Measurements from ENCODE around the gene STYX.
"Not testable (repeated sequence)": the region's sequence is repeated elsewhere in the genome, so short reads cannot be mapped to it uniquely, and the experiment has no call there.

STYX gene

DNA sequence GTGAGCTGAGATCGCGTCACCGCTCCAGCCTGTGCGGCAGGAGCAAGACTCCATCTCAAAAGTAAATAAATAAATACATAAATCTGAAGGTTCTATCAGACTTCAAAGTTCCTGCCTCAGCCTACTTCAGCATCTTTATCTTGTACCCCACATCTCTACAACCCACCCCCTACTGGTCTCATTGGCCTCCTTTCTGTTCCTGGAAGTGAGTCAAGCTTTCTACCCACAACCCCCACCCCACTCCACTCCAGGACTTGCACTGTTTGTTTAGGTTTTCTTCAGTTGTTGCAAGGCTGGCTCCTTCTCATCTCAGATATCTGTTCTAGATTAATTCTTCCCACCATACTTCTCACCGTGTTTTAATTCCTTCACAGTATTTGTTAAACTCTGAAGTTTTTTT lies 23.7 kb upstream of the STYX start:
- TF ChIP-seq CTCF (IDR thresholded peaks at IDR 0.05; ENCODE audit: borderline replicate concordance, insufficient read depth, low read depth, low read length), result no peak
- H3K4me3 ChIP-seq (ENCODE audit: low read depth, low read length), result no peak overlapping the region

DNA sequence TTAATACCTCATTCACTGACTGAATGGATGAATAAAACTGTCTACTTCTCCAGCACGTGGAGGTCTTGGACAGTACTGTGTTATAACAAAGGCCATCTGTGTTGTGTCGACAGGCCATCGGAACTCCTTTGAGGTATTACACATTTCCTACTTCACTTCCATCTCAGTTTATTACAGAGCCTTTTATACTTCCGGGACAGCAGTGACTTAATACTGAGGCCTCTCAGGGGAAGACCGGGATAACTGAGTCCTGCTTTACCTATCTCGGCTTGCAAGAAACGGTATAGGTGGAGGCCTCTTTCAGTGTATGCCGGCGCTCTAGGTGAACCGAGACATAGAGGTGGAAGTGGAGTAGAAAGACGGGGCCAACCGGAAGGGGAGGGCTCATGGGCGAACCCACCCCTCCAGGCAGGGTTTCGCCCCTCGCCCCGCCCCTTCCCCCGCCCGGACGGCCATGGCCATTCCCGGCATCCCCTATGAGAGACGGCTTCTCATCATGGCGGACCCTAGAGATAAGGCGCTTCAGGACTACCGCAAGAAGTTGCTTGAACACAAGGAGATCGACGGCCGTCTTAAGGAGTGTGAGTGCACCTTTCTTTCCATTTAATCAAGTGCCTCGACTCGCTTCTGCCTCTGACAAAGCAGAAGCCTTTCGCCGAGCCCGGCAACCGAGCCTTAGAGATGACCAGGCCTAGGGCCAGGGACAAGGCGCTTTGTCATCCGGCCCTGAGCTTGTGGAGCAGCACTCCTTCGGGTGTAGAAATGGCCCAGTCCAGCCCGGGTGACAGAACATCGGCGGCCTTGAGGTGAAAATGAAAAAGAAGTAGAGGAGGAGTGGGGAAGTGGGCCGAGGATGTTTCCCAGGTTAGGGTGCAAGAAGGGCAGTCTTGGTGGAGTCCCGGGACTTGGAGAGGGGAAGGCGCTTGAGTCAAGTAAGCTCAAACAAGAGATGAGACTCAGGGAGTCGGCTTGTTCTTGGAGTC lies 23.0 kb upstream of the STYX start, which contains the start of gene PSMC6:
TSS of gene PSMC6 (plus strand) at position 477 of the 983 bp plus-strand sequence. CDS start at position 497, 20 bp downstream.
- TF ChIP-seq CTCF (IDR thresholded peaks at IDR 0.05; ENCODE audit: borderline replicate concordance, insufficient read depth, low read depth, low read length), result no peak
- peak within 1 kb of the TSS; percentile 82 for H3K4me3 ChIP-seq (ENCODE audit: low read depth, low read length)

GRCh38 chr14:52711666-52712065 lies 18.3 kb upstream of the STYX start:
- H3K4me3 ChIP-seq (ENCODE audit: low read depth, low read length), result no peak overlapping the region
- TF ChIP-seq CTCF (IDR thresholded peaks at IDR 0.05; ENCODE audit: borderline replicate concordance, insufficient read depth, low read depth, low read length), result no peak

GRCh38 chr14:52716155-52716554 lies 13.8 kb upstream of the STYX start:
- no peak for TF ChIP-seq CTCF (IDR thresholded peaks at IDR 0.05; ENCODE audit: borderline replicate concordance, insufficient read depth, low read depth, low read length)
- no peak overlapping the region for H3K4me3 ChIP-seq (ENCODE audit: low read depth, low read length)

GRCh38 chr14:52723514-52724359 lies 6.2 kb upstream of the STYX start:
- H3K4me3 ChIP-seq (ENCODE audit: low read depth, low read length), result no peak overlapping the region
- no peak for TF ChIP-seq CTCF (IDR thresholded peaks at IDR 0.05; ENCODE audit: borderline replicate concordance, insufficient read depth, low read depth, low read length)

- no peak for TF ChIP-seq CTCF (IDR thresholded peaks at IDR 0.05; ENCODE audit: borderline replicate concordance, insufficient read depth, low read depth, low read length)
- H3K4me3 ChIP-seq (ENCODE audit: low read depth, low read length), result no peak overlapping the region
Measured at GRCh38 chr14:52724360-52724644, 5.7 kb upstream of the STYX start.

GRCh38 chr14:52727509-52727908 lies 2.5 kb upstream of the STYX start:
- not testable (repeated sequence) for H3K4me3 ChIP-seq (ENCODE audit: low read depth, low read length)

- H3K4me3 ChIP-seq (ENCODE audit: low read depth, low read length), result not testable (repeated sequence)
Measured at GRCh38 chr14:52729035-52729434, 931 bp upstream of the STYX start.
